Measurements from ENCODE around the gene FBXL5.
A peak's percentile ranks its signal among the peaks of the same experiment; 100 is the strongest.
"Not testable (repeated sequence)": the region's sequence is repeated elsewhere in the genome, so short reads cannot be mapped to it uniquely, and the experiment has no call there.

FBXL5 gene

DNA sequence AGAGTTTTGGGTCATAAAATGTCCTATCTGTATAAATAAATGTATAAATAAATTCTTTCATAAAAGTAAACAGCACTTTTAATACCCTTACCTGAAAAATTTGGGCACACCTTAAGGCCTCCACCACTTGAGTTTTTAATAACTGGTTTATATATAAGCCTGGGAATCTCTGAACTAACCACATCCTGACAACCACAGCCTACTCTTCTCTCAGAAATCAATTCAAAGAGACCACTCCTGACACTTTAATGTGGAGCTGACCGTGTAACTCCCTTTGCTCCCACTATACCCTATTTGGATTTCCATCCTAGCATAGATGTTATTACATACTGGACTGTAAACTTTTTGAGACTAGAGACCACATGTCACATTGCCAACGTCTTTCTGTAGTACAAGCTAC, 3.5 kb downstream of the FBXL5 start:
- H3K27ac ChIP-seq = no peak overlapping the region
- TF ChIP-seq ZFX (IDR thresholded peaks at IDR 0.05) = no peak
- TF ChIP-seq, protein P1, sequence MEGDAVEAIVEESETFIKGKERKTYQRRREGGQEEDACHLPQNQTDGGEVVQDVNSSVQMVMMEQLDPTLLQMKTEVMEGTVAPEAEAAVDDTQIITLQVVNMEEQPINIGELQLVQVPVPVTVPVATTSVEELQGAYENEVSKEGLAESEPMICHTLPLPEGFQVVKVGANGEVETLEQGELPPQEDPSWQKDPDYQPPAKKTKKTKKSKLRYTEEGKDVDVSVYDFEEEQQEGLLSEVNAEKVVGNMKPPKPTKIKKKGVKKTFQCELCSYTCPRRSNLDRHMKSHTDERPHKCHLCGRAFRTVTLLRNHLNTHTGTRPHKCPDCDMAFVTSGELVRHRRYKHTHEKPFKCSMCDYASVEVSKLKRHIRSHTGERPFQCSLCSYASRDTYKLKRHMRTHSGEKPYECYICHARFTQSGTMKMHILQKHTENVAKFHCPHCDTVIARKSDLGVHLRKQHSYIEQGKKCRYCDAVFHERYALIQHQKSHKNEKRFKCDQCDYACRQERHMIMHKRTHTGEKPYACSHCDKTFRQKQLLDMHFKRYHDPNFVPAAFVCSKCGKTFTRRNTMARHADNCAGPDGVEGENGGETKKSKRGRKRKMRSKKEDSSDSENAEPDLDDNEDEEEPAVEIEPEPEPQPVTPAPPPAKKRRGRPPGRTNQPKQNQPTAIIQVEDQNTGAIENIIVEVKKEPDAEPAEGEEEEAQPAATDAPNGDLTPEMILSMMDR (conservative IDR thresholded peaks at IDR 0.05) = no peak

DNA sequence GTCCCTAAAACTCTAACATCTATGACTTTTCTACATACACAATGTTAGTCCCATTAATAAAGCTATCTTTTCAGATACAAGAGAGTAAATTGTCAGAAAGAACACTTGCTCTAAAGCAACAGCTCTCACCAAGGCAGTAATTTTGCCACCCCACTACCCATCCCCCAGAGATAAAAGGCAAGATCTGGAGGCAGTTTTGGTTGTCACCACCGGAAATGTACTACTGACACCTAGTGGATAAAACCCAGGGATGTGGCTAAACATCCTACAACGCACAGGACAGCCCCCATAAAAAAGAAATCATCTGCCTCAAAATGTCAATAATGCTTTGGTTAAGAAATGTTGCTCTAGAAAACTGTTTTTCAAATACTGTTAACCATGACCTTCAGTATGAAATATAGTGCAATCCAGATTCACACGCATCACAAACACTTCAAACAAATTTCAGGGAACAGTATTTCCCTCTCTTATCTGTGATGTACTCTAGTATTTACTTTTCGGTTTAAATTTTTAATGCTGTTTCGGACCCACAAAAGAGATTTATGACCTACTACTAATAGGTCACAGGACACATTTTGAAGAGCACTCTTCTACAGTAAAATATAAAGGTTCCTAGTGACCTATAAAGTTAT, 5.1 kb downstream of the FBXL5 start:
- TF ChIP-seq, protein P1 (conservative IDR thresholded peaks at IDR 0.05) = peak; percentile 76
- no peak for TF ChIP-seq ZFX (IDR thresholded peaks at IDR 0.05)
- peak overlapping the region; percentile 79 for H3K27ac ChIP-seq

DNA sequence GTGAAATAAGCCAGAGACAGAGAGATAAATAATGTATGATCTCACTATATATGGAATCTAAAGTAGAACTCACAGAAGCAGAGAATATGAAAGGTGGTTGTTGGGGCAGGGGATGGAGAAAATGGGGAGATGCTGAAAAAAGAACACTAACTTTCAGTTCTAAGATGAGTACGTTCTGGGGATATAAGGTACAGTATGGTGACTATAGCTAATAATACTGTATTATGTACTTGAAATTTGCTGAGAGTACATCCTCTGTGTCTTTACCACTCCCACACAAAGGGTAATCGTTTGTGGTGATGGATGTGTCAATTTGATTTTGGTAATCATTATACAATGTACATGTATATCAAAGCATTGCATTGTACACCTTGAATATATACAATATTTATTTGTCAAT, 6.6 kb downstream of the FBXL5 start:
- TF ChIP-seq, protein P1 (conservative IDR thresholded peaks at IDR 0.05) = no peak
- no peak for TF ChIP-seq ZFX (IDR thresholded peaks at IDR 0.05)

DNA sequence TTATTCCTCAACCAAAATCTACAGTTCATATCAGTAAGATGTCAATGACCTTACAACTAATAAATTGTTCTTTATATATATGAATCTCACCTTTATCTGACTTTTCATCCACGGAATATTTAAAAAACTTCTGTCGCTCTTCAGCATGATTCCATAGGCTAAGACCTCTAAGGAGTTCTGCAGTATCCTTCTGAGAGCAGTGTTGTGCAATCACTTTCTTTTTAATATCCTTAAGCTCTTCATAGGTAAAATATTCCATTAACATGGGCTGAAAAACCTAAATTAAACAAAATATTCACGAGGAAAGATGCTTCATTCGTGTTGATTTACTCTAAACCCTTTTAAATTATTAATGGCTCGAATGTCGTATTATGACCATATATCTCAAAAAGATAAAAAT, 16.7 kb downstream of the FBXL5 start:
- TF ChIP-seq, protein P1 (conservative IDR thresholded peaks at IDR 0.05) = no peak
- TF ChIP-seq ZFX (IDR thresholded peaks at IDR 0.05) = no peak
- H3K27ac ChIP-seq = no peak overlapping the region

More for the DNA sequence above, 6.6 kb downstream of the FBXL5 start:
- H3K27ac ChIP-seq = no peak overlapping the region

DNA sequence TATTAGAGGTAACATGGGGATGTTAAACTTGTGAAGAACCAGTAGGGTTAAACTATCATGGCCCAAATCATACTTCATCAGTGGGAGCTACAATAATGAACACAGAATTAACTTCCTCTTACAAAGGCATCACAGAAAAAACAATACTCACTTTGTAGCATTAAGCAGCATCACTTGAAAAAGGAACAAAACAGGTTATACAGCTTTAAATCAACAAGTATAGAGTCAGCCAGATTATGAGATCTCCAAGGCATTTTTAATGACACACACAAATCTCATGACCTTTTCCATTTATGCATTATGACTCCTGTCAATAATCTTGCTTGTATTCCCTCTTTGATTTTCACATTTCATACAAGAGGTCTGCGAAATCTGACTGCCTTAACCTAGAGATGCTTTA, 18.3 kb downstream of the FBXL5 start:
- no peak overlapping the region for H3K27ac ChIP-seq
- no peak for TF ChIP-seq ZFX (IDR thresholded peaks at IDR 0.05)
- TF ChIP-seq, protein P1 (conservative IDR thresholded peaks at IDR 0.05) = no peak

DNA sequence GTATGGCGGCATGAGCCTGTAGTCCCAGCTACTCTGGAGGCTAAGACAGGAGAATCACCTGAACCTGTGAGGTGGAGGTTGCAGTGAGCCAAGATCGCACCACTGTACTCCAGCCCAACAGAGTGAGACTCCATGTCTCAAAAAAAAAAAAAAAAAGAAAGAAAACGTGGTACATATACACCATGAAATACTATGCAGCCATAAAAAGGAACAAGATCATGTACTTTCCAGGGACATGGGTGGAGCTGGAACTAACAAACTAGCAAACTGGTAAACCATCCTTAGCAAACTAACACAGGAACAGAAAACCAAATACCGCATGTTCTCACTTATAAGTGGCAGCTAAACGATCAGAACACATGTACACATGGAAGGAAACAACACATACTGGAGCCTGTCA, 37.8 kb downstream of the FBXL5 start:
- not testable (repeated sequence) for H3K27ac ChIP-seq

DNA sequence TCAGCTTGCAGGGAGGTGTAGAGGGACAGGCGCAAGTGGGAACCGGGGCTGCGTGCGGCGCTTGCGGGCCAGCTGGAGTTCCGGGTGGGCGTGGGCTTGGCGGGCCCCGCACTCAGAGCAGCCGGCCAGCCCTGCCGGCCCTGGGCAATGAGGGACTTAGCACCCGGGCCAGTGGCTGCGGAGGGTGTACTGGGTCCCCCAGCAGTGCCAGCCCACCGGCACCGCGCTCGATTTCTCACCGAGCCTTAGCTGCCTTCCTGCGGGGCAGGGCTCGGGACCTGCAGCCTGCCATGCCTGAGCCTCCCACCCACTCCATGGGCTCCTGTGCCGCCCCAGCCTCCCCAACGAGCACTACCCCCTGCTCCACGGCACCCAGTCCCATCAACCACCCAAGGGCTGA, 40.3 kb downstream of the FBXL5 start:
- not testable (repeated sequence) for H3K27ac ChIP-seq

DNA sequence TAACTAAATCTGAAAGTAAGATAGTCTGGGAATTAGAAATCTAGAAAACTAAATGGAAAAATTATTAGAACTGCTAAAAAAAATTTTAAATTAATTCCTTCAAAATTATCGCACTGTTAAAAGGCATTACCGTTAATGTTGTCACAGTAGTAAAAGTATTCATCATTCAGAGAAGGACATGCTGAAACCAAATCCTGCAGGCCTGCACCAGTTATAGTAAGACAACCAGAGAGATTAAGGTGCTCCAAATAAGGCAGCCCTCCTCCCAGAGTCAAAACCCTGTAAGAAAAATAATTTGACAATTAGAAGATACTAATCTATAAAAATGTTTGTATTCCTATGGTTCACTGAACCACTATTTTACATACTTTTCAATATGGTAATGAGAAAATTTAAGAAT, 43.0 kb downstream of the FBXL5 start:
- TF ChIP-seq, protein P1 (conservative IDR thresholded peaks at IDR 0.05) = no peak

More for the DNA sequence above, 43.0 kb downstream of the FBXL5 start:
- no peak overlapping the region for H3K27ac ChIP-seq

Measured in C4-2B (cell line).